ENCODE results near the gene C4BPB. TPM values are rescaled to one million over a fixed set of nuclear protein-coding genes. Genes with fewer than 3 reads are reported as not detected.

The C4BPB gene
- total RNA-seq, 1 donor from 2014 or later = not detected

DNA sequence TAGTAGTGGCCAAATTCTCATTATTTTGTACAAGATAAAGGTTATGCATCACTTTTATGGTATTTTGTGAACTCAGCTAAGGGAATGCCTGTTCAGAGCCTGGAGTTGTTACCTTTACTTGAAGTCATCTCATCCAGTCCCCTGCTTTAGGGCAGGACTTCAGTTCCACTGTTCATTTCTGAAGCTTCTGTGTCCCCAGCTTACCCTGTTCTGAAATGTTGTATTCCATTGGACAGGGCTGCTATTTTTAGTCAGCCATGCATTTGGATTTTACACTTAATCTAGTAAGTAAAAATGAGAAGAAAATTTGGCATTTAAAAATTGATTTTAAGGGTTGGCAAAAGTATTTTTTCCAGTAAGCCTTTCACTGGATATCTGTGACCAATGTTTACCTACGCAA lies 11.6 kb upstream of the C4BPB start:
- intact Hi-C loops (cut with DNase I) = no loop called here
- H3K27ac ChIP-seq = no peak overlapping the region
- H3K27me3 ChIP-seq = no peaks in the 10 kb centered on the region
- no peak for DNase-seq (ENCODE audit: extremely low spot score in 2 of 2)
- peaks cover 0 to 6% of the 10 kb centered on the region in 2 donors for H3K36me3 ChIP-seq
- H3K9me3 ChIP-seq = no peaks in the 10 kb centered on the region
- TF ChIP-seq CTCF (IDR thresholded peaks at IDR 0.05) = no peak
- TF ChIP-seq POLR2A (IDR thresholded peaks at IDR 0.05) = no peak
- no peak for TF ChIP-seq POLR2AphosphoS5 (IDR thresholded peaks at IDR 0.05; ENCODE audit: insufficient read depth in 1 of 2, low read depth in 1 of 2)
- H3K4me1 ChIP-seq = peaks cover 9% of the 10 kb centered on the region
- H3K4me3 ChIP-seq = no peak overlapping the region

DNA sequence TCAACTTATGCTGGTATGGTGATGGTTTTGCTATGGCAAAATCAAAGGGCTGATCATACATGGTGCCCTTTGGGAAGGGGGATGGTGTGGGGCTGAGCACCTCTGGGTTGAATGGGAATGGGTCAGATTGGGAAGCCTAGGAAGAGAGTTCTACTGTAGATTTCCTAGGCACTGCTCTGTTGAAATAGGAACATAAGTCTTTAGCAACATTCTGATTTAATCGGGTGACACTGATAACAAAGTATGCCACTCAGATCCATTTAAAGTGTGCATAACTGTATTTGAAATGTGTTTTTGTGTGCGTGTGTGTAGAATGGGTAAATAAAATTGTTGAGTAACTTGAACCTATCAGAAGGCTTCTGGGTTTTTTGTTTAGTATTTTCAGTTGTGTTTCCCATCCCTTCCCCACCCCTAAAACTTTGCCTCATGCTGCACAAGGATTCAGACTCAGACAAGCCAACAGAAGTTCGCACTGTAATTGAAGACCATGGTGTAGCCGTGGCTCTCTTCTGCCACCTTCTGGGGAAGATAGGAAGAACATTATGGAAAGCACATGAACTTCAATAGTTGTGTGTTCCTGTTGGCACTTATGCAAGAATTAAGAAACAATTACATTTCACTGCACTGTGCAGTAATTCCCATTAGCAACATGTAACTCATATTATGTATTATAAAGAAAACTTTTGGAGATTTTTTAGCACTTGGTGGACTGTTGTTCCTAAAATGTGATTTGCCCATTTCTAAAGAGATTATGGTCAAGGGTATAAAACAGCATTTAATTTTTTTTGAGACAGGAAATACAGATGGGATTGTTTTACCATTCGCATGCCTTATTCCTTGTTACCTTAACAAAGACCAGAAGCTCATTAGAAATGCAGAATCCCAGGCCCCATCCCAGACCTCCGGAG lies 10.9 kb upstream of the C4BPB start:
- no peak for DNase-seq (ENCODE audit: extremely low spot score in 2 of 2)

GRCh38 chr1:207078578-207079132 lies 10.0 kb upstream of the C4BPB start:
- no peak overlapping the region for H3K4me3 ChIP-seq
- no peak for TF ChIP-seq CTCF (IDR thresholded peaks at IDR 0.05)
- no peak for TF ChIP-seq POLR2AphosphoS5 (IDR thresholded peaks at IDR 0.05; ENCODE audit: insufficient read depth in 1 of 2, low read depth in 1 of 2)
- TF ChIP-seq POLR2A (IDR thresholded peaks at IDR 0.05) = no peak
- H3K27me3 ChIP-seq = no peaks in the 10 kb centered on the region
- H3K9me3 ChIP-seq = no peaks in the 10 kb centered on the region
- no peaks in the 10 kb centered on the region for H3K36me3 ChIP-seq
- no peak overlapping the region for H3K27ac ChIP-seq
- intact Hi-C loops (cut with DNase I) = no loop called here
- DNase-seq (ENCODE audit: extremely low spot score in 2 of 2) = no peak
- H3K4me1 ChIP-seq = peaks cover 9% of the 10 kb centered on the region

More for the DNA sequence above, 10.9 kb upstream of the C4BPB start:
- intact Hi-C loops (cut with DNase I) = no loop called here
- H3K36me3 ChIP-seq = no peaks in the 10 kb centered on the region
- H3K27ac ChIP-seq = no peak overlapping the region
- H3K9me3 ChIP-seq = no peaks in the 10 kb centered on the region
- H3K27me3 ChIP-seq = no peaks in the 10 kb centered on the region
- H3K4me1 ChIP-seq = peaks cover 9% of the 10 kb centered on the region
- no peak overlapping the region for H3K4me3 ChIP-seq
- TF ChIP-seq POLR2AphosphoS5 (IDR thresholded peaks at IDR 0.05; ENCODE audit: insufficient read depth in 1 of 2, low read depth in 1 of 2) = peak in 1 of 2 donors; percentile 84
- TF ChIP-seq POLR2A (IDR thresholded peaks at IDR 0.05) = no peak
- TF ChIP-seq CTCF (IDR thresholded peaks at IDR 0.05) = peak; percentile 51 to 85 (median 84)

DNA sequence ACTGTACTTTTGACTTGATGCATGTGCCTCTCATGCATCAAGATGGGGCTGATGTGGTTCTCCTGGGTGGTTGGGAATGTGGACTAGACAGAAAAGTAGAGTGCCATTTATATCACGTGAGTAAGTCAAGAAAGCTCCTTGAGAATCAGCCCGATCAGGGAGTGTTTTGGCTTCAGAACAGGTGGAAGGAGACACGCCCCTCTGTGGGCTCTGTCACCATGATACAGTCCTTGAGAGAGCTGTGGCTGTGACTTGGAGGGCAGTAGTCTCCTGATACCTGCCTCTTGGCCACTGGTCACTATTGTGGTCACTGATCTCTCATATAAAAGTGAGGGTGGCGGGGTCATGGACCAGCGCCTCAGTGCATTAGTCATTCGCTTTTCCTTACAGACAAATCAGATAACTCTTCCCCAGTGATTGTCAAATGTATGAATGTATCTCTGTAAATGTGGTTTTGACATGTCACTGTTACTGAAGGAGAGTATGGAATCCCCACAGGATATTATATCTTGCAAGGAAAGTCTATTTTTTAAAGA lies 8.9 kb upstream of the C4BPB start:
- H3K27ac ChIP-seq = no peak overlapping the region
- peaks cover 10% of the 10 kb centered on the region for H3K4me1 ChIP-seq
- no peaks in the 10 kb centered on the region for H3K27me3 ChIP-seq
- H3K36me3 ChIP-seq = no peaks in the 10 kb centered on the region
- no peak for DNase-seq (ENCODE audit: extremely low spot score in 2 of 2)
- TF ChIP-seq POLR2A (IDR thresholded peaks at IDR 0.05) (no peak), CTCF (IDR thresholded peaks at IDR 0.05) (no peak), POLR2AphosphoS5 (IDR thresholded peaks at IDR 0.05; ENCODE audit: insufficient read depth in 1 of 2, low read depth in 1 of 2) (no peak)
- intact Hi-C loops (cut with DNase I) = loop anchor here (10.0 kb wide), 1 partner anchor 315 kb away; no protein-coding TSS in a partner anchor
- no peaks in the 10 kb centered on the region for H3K9me3 ChIP-seq
- H3K4me3 ChIP-seq = no peak overlapping the region
